IMR-90 (cell line): ENCODE data around the gene C1QTNF12. TPM values are rescaled to one million over a fixed set of nuclear protein-coding genes. Genes with fewer than 3 reads are reported as not detected.

Source experiments
- ATAC-seq: fragments of 200-7000 bp; cut with Tn5 transposase; 2 replicates; pipeline ENCODE4 v1.9.1; 2020; ENCODE audit warnings: low read depth, mild to moderate bottlenecking, moderate library complexity
- BruUV-seq: library from RNA; stranded (reverse); fragments of 400-500 nt; replicated peaks from 2 replicates; lab custom pipeline; 2021; lab: Mats Ljungman, UMichigan
- CTCF ChIA-PET: fragments of 300-600 bp; formaldehyde crosslinking; extraction: SDS; loops from one replicate; lab custom pipeline; 2021; ENCODE audit warnings: antibody characterized with exemption; lab: Yijun Ruan, JAX
- POLR2A ChIA-PET: fragments of 300-600 bp; sonication (Branson Sonifier 250); formaldehyde crosslinking; loops from one replicate; lab custom pipeline; 2022; ENCODE audit warnings: antibody characterized with exemption; ENCODE audit not compliant: unreplicated experiment; lab: Charles Lee
- DNase-seq: peaks from one replicate; pipeline ENCODE4 v3.0.0; 2013
- H2AFZ ChIP-seq: replicated peaks from 2 replicates; pipeline ENCODE3; 2013; ENCODE audit warnings: low read length, mild to moderate bottlenecking; ENCODE audit not compliant: poor library complexity
- H2AK5ac ChIP-seq: 2 replicates; pipeline ENCODE4 v1.6.1; 2013; ENCODE audit warnings: low read depth, low read length, inconsistent platforms
- H2AK9ac ChIP-seq: replicated peaks from 2 replicates; pipeline ENCODE3; 2013; ENCODE audit warnings: mild to moderate bottlenecking, low read depth, low read length, moderate library complexity; ENCODE audit not compliant: poor library complexity
- H2BK120ac ChIP-seq: 2 replicates; pipeline ENCODE4 v1.6.1; 2013; ENCODE audit warnings: low read depth, low read length, inconsistent platforms
- H2BK15ac ChIP-seq: 3 replicates; pipeline ENCODE4 v1.6.1; 2013; ENCODE audit warnings: low read depth, low read length, inconsistent platforms
- H2BK20ac ChIP-seq: 2 replicates; pipeline ENCODE4 v1.6.1; 2013; ENCODE audit warnings: low read depth, mild to moderate bottlenecking, inconsistent platforms, low read length, moderate library complexity
- H2BK5ac ChIP-seq: 2 replicates; pipeline ENCODE4 v1.6.1; 2013; ENCODE audit warnings: mild to moderate bottlenecking, low read depth, low read length, inconsistent platforms; ENCODE audit not compliant: poor library complexity, severe bottlenecking
- H3K14ac ChIP-seq: replicated peaks from 2 replicates; pipeline ENCODE4 v1.6.1; 2013; ENCODE audit warnings: low read depth, low read length, inconsistent platforms
- H3K18ac ChIP-seq: 2 replicates; pipeline ENCODE4 v1.6.1; 2013; ENCODE audit warnings: low read depth, low read length, control low read depth
- H3K23ac ChIP-seq: 2 replicates; pipeline ENCODE4 v1.6.1; 2013; ENCODE audit warnings: low read depth, low read length, inconsistent platforms
- H3K27ac ChIP-seq: 2 replicates; pipeline ENCODE4 v1.5.1; 2013; ENCODE audit warnings: mild to moderate bottlenecking, control low read depth, low read length; ENCODE audit not compliant: insufficient read depth
- H3K27me3 ChIP-seq: 2 replicates; pipeline ENCODE4 v1.6.1; 2013; ENCODE audit warnings: low read length; ENCODE audit not compliant: control insufficient read depth, insufficient read depth
- H3K36me3 ChIP-seq: 2 replicates; pipeline ENCODE4 v1.6.1; 2013; ENCODE audit warnings: low read length, mixed read lengths; ENCODE audit not compliant: control insufficient read depth, insufficient read depth
- H3K4ac ChIP-seq: 2 replicates; pipeline ENCODE4 v1.6.1; 2013; ENCODE audit warnings: low read depth, low read length, inconsistent platforms
- H3K4me1 ChIP-seq: 2 replicates; pipeline ENCODE4 v1.6.1; 2013; ENCODE audit warnings: low read length, mixed read lengths; ENCODE audit not compliant: control insufficient read depth, insufficient read depth
- H3K4me2 ChIP-seq: 2 replicates; pipeline ENCODE4 v1.6.1; 2013; ENCODE audit warnings: low read depth, mild to moderate bottlenecking, control low read depth, low read length, moderate library complexity
- H3K4me3 ChIP-seq: 2 replicates; pipeline ENCODE4 v1.5.1; 2013; ENCODE audit warnings: low read depth, mild to moderate bottlenecking, control low read depth, low read length, moderate library complexity; ENCODE audit not compliant: insufficient read depth
- H3K56ac ChIP-seq: 2 replicates; pipeline ENCODE4 v1.6.1; 2013; ENCODE audit warnings: low read length, inconsistent platforms; ENCODE audit not compliant: insufficient read depth; ENCODE audit errors: extremely low read depth
- H3K79me1 ChIP-seq, 2 experiments: 2 replicates each; pipeline ENCODE4 v1.6.1; 2013; ENCODE audit warnings: low read length in 2 of 2, inconsistent platforms in 1 of 2, low read depth in 1 of 2
- H3K9ac ChIP-seq: 2 replicates; pipeline ENCODE4 v1.6.1; 2013; ENCODE audit warnings: low read depth, low read length, control low read depth
- H3K9me1 ChIP-seq: 2 replicates; pipeline ENCODE4 v1.6.1; 2013; ENCODE audit warnings: low read length, inconsistent platforms; ENCODE audit not compliant: insufficient read depth
- H3K9me3 ChIP-seq: 2 replicates; pipeline ENCODE4 v1.6.1; 2013; ENCODE audit warnings: low read length; ENCODE audit not compliant: control insufficient read depth, insufficient read depth
- H4K20me1 ChIP-seq: 2 replicates; pipeline ENCODE4 v1.6.1; 2013; ENCODE audit warnings: low read length, inconsistent platforms; ENCODE audit not compliant: insufficient read depth
- H4K5ac ChIP-seq: 2 replicates; pipeline ENCODE4 v1.6.1; 2013; ENCODE audit warnings: mild to moderate bottlenecking, low read depth, low read length, control low read depth
- H4K8ac ChIP-seq, 2 experiments: 2 replicates each; pipeline ENCODE4 v1.6.1; 2013; ENCODE audit warnings: low read depth in 2 of 2, low read length in 2 of 2, control low read depth in 1 of 2, inconsistent platforms in 1 of 2
- H4K91ac ChIP-seq: 2 replicates; pipeline ENCODE4 v1.6.1; 2013; ENCODE audit warnings: low read depth, low read length, inconsistent platforms; ENCODE audit not compliant: insufficient read depth
- BHLHE40 ChIP-seq: fragments of 150-350 bp; IDR thresholded peaks from 2 replicates; pipeline ENCODE4 v1.6.1; 2016; ENCODE audit warnings: mild to moderate bottlenecking, low read depth, low read length
- CHD1 ChIP-seq: IDR thresholded peaks from 2 replicates; pipeline ENCODE4 v1.6.1; 2012; ENCODE audit warnings: low read depth, low read length, improper control_type of control experiment
- FOS ChIP-seq: fragments of 150-350 bp; IDR thresholded peaks from 2 replicates; pipeline ENCODE4 v1.6.1; 2016; ENCODE audit warnings: low read depth, low read length
- MAFK ChIP-seq: IDR thresholded peaks from 2 replicates; pipeline ENCODE4 v1.6.1; 2012; ENCODE audit warnings: low read depth, low read length, improper control_type of control experiment
- MAZ ChIP-seq: IDR thresholded peaks from 2 replicates; pipeline ENCODE4 v1.6.1; 2012; ENCODE audit warnings: low read depth, mild to moderate bottlenecking, low read length, improper control_type of control experiment, moderate library complexity, borderline replicate concordance
- RAD21 ChIP-seq: IDR thresholded peaks from 2 replicates; pipeline ENCODE4 v1.6.1; 2012; ENCODE audit warnings: low read length, improper control_type of control experiment
- RFX5 ChIP-seq: IDR thresholded peaks from 2 replicates; pipeline ENCODE4 v1.8.0; 2012; ENCODE audit warnings: low read depth, mild to moderate bottlenecking, low read length, moderate library complexity
- SMC3 ChIP-seq: fragments of 150-350 bp; IDR thresholded peaks from 2 replicates; pipeline ENCODE4 v1.6.1; 2016; ENCODE audit warnings: low read depth, mild to moderate bottlenecking, antibody characterized with exemption, low read length, moderate library complexity
- WGBS, 2 experiments: methylation state at CpG; one replicate each; pipeline versions ENCODE4 v1.1.5 to v1.1.7; 2013; ENCODE audit warnings: missing lambda C conversion rate in 2 of 2; ENCODE audit not compliant: insufficient read length in 1 of 2; ENCODE audit errors: extremely low coverage in 2 of 2; 5-methylcytosine and 5-hydroxymethylcytosine counted together
- dilution Hi-C: fragments of 300-500 bp; cut with HindIII; formaldehyde crosslinking; loops from one replicate; pipeline ENCODE4 v1.14.3; 2018; ENCODE audit warnings: low sequenced_read_pairs; ENCODE audit not compliant: unreplicated experiment
- in situ Hi-C: fragments of 300-500 bp; cut with MboI; formaldehyde crosslinking; loops from 3 replicates; pipeline ENCODE4 v1.14.3; 2019; ENCODE audit warnings: low sequenced_read_pairs, inconsistent platforms, mixed read lengths
- intact Hi-C: fragments of 100-400 bp; cut with micrococcal nuclease; formaldehyde crosslinking; loops from 2 replicates; pipeline ENCODE4 v1.10.0; 2022
- polyA plus RNA-seq, 3 experiments: library from polyadenylated mRNA; depleted of rRNA; stranded (reverse); fragments of >200 nt; gene quantifications; 2 replicates each; pipeline ENCODE4 v1.2.3, GENCODE V29; 2012; ENCODE audit warnings: low replicate concordance in 1 of 3
- total RNA-seq: library from RNA; depleted of rRNA; stranded (reverse); fragments of >200 nt; gene quantifications from 2 replicates; pipeline ENCODE4 v1.2.3, GENCODE V29; 2012
- TF ChIP-seq, protein P1 (sequence below): fragments of 150-350 bp; IDR thresholded peaks from 2 replicates; pipeline ENCODE4 v1.6.1; 2017; ENCODE audit warnings: mild to moderate bottlenecking, antibody characterized with exemption, low read length, low read depth

C1QTNF12 gene
- total and polyA plus RNA-seq, 2 of the 4 experiments (the other 2 are of a cell fraction) = 0.36 to 1.1 TPM

GRCh38 chr1:1202831-1203560, 43.5 kb downstream of the C1QTNF12 start:
- Histone ChIP-seq H3K79me1 (no peaks in the 10 kb centered on the region), H3K4ac (no peak overlapping the region), H3K56ac (no peak overlapping the region), H3K9me1 (no peaks in the 10 kb centered on the region), H2AK5ac (no peak overlapping the region), H2BK5ac (no peak overlapping the region), H3K18ac (no peak overlapping the region), H2AFZ (no peak overlapping the region), H3K14ac (no peak overlapping the region), H4K5ac (no peak overlapping the region), H2BK20ac (no peak overlapping the region), H2AK9ac (peak overlapping the region; percentile 16), H3K4me2 (no peak overlapping the region), H4K91ac (no peak overlapping the region), H3K4me1 (peaks cover 3% of the 10 kb centered on the region; the same call in 1 of the 2 replicates), H4K20me1 (no peaks in the 10 kb centered on the region), H3K27me3 (no peaks in the 10 kb centered on the region; the same call in 1 of the 2 replicates), H4K8ac (no peak overlapping the region), H3K36me3 (no peaks in the 10 kb centered on the region), H3K9ac (no peak overlapping the region), H2BK15ac (no peak overlapping the region), H3K4me3 (no peak overlapping the region), H2BK120ac (no peak overlapping the region), H3K9me3 (no peaks in the 10 kb centered on the region), H3K27ac (no peak overlapping the region), H3K23ac (no peak overlapping the region)
- ATAC-seq (no peak), DNase-seq (no peak)
- in situ Hi-C loops (no loop called here), dilution Hi-C loops (no loop called here), intact Hi-C loops (no loop called here)
- BruUV-seq = no TSS peak
- 80% methylated on average over 3 of the region's 27 CpGs; no CpG with 5 or more reads in 1 of the 2 experiments for WGBS, 2 experiments
- ChIA-PET CTCF (no interaction called here), POLR2A (no interaction called here)
- no peak for TF ChIP-seq CHD1
- TF ChIP-seq, protein P1, sequence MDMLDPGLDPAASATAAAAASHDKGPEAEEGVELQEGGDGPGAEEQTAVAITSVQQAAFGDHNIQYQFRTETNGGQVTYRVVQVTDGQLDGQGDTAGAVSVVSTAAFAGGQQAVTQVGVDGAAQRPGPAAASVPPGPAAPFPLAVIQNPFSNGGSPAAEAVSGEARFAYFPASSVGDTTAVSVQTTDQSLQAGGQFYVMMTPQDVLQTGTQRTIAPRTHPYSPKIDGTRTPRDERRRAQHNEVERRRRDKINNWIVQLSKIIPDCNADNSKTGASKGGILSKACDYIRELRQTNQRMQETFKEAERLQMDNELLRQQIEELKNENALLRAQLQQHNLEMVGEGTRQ = no peak
- no peak for TF ChIP-seq SMC3
- TF ChIP-seq MAZ = no peak
- no peak for TF ChIP-seq RAD21
- no peak for TF ChIP-seq MAFK
- no peak for TF ChIP-seq BHLHE40
- TF ChIP-seq FOS = no peak
- TF ChIP-seq RFX5 = no peak
